ENCODE results near the gene DNLZ. TPM values are rescaled to one million over a fixed set of nuclear protein-coding genes. Genes with fewer than 3 reads are reported as not detected.

DNLZ gene
- total and polyA plus RNA-seq, 2 donors (not counting 3 experiments of a cell fraction or from before 2014, with no cell fraction given), result 26.9 to 38.4 TPM

GRCh38 chr9:136349546-136349945 lies 14.0 kb downstream of the DNLZ start:
- H3K9me3 ChIP-seq (replicated peaks; ENCODE audit: control insufficient read depth, insufficient read depth, low read length), result no peaks in the 10 kb centered on the region
- DNase-seq (ENCODE audit: low read depth, low spot score), result no peak
- no peaks in the 10 kb centered on the region for H3K27me3 ChIP-seq (ENCODE audit: control insufficient read depth in 2 of 2, insufficient read depth in 2 of 2, low read length in 2 of 2)
- H3K4me3 ChIP-seq (replicated peaks in 1 of 3; ENCODE audit: insufficient read depth in 1 of 3, low read depth in 1 of 3, low read length in 3 of 3), result no peak overlapping the region
- no peak overlapping the region for H3K4me2 ChIP-seq (ENCODE audit: insufficient read depth, low read length)
- H3K9me1 ChIP-seq (replicated peaks; ENCODE audit: control insufficient read depth, extremely low read depth, insufficient read depth, low read length), result no peaks in the 10 kb centered on the region
- POLR2A ChIA-PET, result no interaction called here
- no peaks in the 10 kb centered on the region for H4K20me1 ChIP-seq (replicated peaks; ENCODE audit: control insufficient read depth, extremely low read depth, insufficient read depth, low read length)
- no peak overlapping the region for H3K27ac ChIP-seq (ENCODE audit: insufficient read depth, low read depth, low read length)
- BruUV-seq (replicated peaks), result no TSS peak
- peaks cover 5% of the 10 kb centered on the region for H3K4me1 ChIP-seq (ENCODE audit: control insufficient read depth, extremely low read depth, insufficient read depth, low read length)
- dilution Hi-C loops (cut with MboI; ENCODE audit: extremely low pct_ligation_motif_present, low sequenced_read_pairs), result no loop called here
- no peaks in the 10 kb centered on the region for H3K36me3 ChIP-seq (ENCODE audit: control insufficient read depth in 2 of 2, extremely low read depth in 1 of 2, insufficient read depth in 2 of 2, low read length in 2 of 2)
- no peak overlapping the region for H3K9ac ChIP-seq (replicated peaks; ENCODE audit: extremely low read depth, insufficient read depth, low read length)
- CTCF ChIA-PET, result no interaction called here
- no peaks in the 10 kb centered on the region for H3K79me2 ChIP-seq (ENCODE audit: control insufficient read depth, insufficient read depth, low read length)
- TF ChIP-seq POLR2A (IDR thresholded peaks at IDR 0.05; ENCODE audit: low read depth, low read length), result no peak
- TF ChIP-seq POLR2AphosphoS5 (IDR thresholded peaks at IDR 0.05; ENCODE audit: insufficient read depth, low read depth, low read length), result no peak
- TF ChIP-seq JUN (IDR thresholded peaks at IDR 0.05; ENCODE audit: borderline replicate concordance, insufficient read depth, insufficient read length, low read depth), result no peak
- no peak for FAIRE-seq
- intact Hi-C loops (cut with micrococcal nuclease), result no loop called here
- no peak overlapping the region for H2AFZ ChIP-seq (ENCODE audit: low read depth, low read length)

- intact Hi-C loops (cut with micrococcal nuclease) (no loop called here), dilution Hi-C loops (cut with MboI; ENCODE audit: extremely low pct_ligation_motif_present, low sequenced_read_pairs) (no loop called here)
- no peak overlapping the region for H3K4me2 ChIP-seq (ENCODE audit: insufficient read depth, low read length)
- no peak overlapping the region for H3K4me3 ChIP-seq (replicated peaks in 1 of 3; ENCODE audit: insufficient read depth in 1 of 3, low read depth in 1 of 3, low read length in 3 of 3)
- DNase-seq (ENCODE audit: low read depth, low spot score) (no peak), FAIRE-seq (no peak)
- H3K9ac ChIP-seq (replicated peaks; ENCODE audit: extremely low read depth, insufficient read depth, low read length), result no peak overlapping the region
- H3K36me3 ChIP-seq (ENCODE audit: control insufficient read depth in 2 of 2, extremely low read depth in 1 of 2, insufficient read depth in 2 of 2, low read length in 2 of 2), result no peaks in the 10 kb centered on the region
- BruUV-seq (replicated peaks), result no TSS peak
- no peaks in the 10 kb centered on the region for H4K20me1 ChIP-seq (replicated peaks; ENCODE audit: control insufficient read depth, extremely low read depth, insufficient read depth, low read length)
- no peaks in the 10 kb centered on the region for H3K9me1 ChIP-seq (replicated peaks; ENCODE audit: control insufficient read depth, extremely low read depth, insufficient read depth, low read length)
- no peak for TF ChIP-seq FOS (IDR thresholded peaks at IDR 0.05; ENCODE audit: borderline replicate concordance, insufficient read depth, low read length)
- TF ChIP-seq GATA2 (IDR thresholded peaks at IDR 0.05; ENCODE audit: insufficient read depth, insufficient read length, low read depth, low read length), result no peak
- no peak for TF ChIP-seq POLR2AphosphoS5 (IDR thresholded peaks at IDR 0.05; ENCODE audit: insufficient read depth, low read depth, low read length)
- TF ChIP-seq CTCF (IDR thresholded peaks at IDR 0.05; ENCODE audit: extremely low read depth in 1 of 2, insufficient read depth in 1 of 2, low read depth in 1 of 2, low read length in 2 of 2), result no peak
- H3K79me2 ChIP-seq (ENCODE audit: control insufficient read depth, insufficient read depth, low read length), result no peaks in the 10 kb centered on the region
- H3K27ac ChIP-seq (ENCODE audit: insufficient read depth, low read depth, low read length), result no peak overlapping the region
- H3K9me3 ChIP-seq (replicated peaks; ENCODE audit: control insufficient read depth, insufficient read depth, low read length), result no peaks in the 10 kb centered on the region
- H2AFZ ChIP-seq (ENCODE audit: low read depth, low read length), result no peak overlapping the region
- ChIA-PET POLR2A (no interaction called here), CTCF (no interaction called here)
- peaks cover 5% of the 10 kb centered on the region for H3K4me1 ChIP-seq (ENCODE audit: control insufficient read depth, extremely low read depth, insufficient read depth, low read length)
- H3K27me3 ChIP-seq (ENCODE audit: control insufficient read depth in 2 of 2, insufficient read depth in 2 of 2, low read length in 2 of 2), result no peaks in the 10 kb centered on the region
These were observed 14.9 kb downstream of the DNLZ start for GRCh38 chr9:136348691-136349090.

Measured in endothelial cell of umbilical vein (primary cell).